Astrocyte of the spinal cord (primary cell): ENCODE results near the gene PIGR.

Experiments
- DNase-seq: peaks from one replicate; pipeline ENCODE4 v3.0.0; 2011; ENCODE audit warnings: low read depth, low spot score
- H3K4me3 ChIP-seq: 2 replicates; pipeline ENCODE4 v1.5.1; 2011; ENCODE audit warnings: low read depth, mild to moderate bottlenecking, low read length, moderate library complexity
- CTCF ChIP-seq: IDR thresholded peaks from 2 replicates; pipeline ENCODE4 v1.5.1; 2012; ENCODE audit warnings: low read depth, mild to moderate bottlenecking, low read length, inconsistent platforms
- in situ Hi-C: cut with HindIII; loops from 2 replicates; pipeline ENCODE4 v1.10.0; 2017; ENCODE audit warnings: low sequenced_read_pairs

The PIGR gene

GRCh38 chr1:206963119-206963712 is 16.9 kb upstream of the PIGR start:
- in situ Hi-C loops: no loop called here
- H3K4me3 ChIP-seq: no peak overlapping the region
- no peak for TF ChIP-seq CTCF
- DNase-seq: no peak

- no peak for TF ChIP-seq CTCF
- no peak overlapping the region for H3K4me3 ChIP-seq
- in situ Hi-C loops: no loop called here
- no peak for DNase-seq
Measured at GRCh38 chr1:206962272-206962671, 16.0 kb upstream of the PIGR start.

- DNase-seq: no peak
- TF ChIP-seq CTCF: no peak
- in situ Hi-C loops: no loop called here
- H3K4me3 ChIP-seq: no peak overlapping the region
Measured at GRCh38 chr1:206961668-206962067, 15.4 kb upstream of the PIGR start.

GRCh38 chr1:206960676-206961386 is 14.6 kb upstream of the PIGR start:
- TF ChIP-seq CTCF: no peak
- in situ Hi-C loops: no loop called here
- H3K4me3 ChIP-seq: no peak overlapping the region
- DNase-seq: no peak

DNA sequence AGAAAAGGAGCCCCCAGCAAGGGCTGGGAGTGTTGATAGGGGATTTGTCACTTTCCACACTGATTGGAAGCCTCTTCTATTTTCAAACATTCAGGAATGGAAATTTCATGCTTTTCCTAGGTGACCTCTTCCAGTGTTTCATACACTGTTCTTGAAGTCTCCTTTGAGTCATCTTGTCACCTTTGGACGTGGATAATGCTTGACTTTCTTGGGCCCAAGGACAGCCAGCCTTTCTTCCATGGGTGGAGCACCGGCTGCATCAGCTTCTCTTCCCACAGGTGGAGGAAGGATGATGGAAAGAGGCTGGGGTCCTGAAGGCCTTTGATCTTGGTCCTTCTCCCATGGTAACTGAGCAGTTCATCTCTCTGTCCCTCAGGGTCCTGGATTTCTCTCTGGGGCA is 11.9 kb upstream of the PIGR start:
- no peak for TF ChIP-seq CTCF
- H3K4me3 ChIP-seq: no peak overlapping the region
- in situ Hi-C loops: no loop called here
- no peak for DNase-seq

- no peak overlapping the region for H3K4me3 ChIP-seq
- in situ Hi-C loops: no loop called here
- no peak for DNase-seq
- TF ChIP-seq CTCF: no peak
Measured at GRCh38 chr1:206957639-206958038, 11.4 kb upstream of the PIGR start.
